MV-4-11 (cell line): ENCODE results near the gene CDC42EP2.
"Not testable (repeated sequence)": the region's sequence is repeated elsewhere in the genome, so short reads cannot be mapped to it uniquely, and the experiment has no call there.

ENCODE experiments used
- DNase-seq: peaks from one replicate; lab custom pipeline; 2025; lab: John Stamatoyannopoulos, UW

Gene CDC42EP2

DNA sequence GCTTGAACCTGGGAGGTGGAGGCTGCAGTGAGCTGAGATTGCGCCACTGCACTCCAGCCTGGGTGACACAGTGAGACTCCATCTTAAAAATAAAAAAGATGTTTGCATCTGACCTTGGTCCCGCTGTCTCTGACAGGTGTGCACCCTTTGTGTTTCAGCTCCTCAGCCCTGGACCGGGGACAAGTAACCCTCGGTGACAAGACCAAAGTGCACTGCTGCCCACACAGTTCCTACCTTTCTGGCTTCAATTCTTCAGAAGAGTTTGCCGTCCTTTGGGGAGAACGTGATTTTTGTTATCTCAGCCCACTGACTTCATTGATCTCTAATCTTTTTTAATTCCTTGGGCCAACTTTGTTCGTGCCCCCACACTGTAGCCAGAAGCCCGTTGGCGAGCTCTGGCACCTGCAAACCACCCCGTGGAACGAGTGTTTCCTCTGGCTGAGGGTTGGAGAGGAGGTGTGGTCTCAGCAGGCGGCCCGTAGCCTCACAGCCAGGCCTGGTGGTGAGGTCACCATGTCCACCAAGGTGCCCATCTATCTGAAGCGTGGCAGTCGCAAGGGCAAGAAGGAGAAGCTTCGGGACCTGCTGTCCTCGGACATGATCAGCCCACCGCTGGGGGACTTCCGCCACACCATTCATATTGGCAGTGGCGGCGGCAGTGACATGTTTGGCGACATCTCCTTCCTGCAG lies 5.9 kb downstream of the CDC42EP2 start:
- DNase-seq, result no peak

- DNase-seq, result no peak
Observed at GRCh38 chr11:65321076-65321475, 6.4 kb downstream of the CDC42EP2 start.

DNA sequence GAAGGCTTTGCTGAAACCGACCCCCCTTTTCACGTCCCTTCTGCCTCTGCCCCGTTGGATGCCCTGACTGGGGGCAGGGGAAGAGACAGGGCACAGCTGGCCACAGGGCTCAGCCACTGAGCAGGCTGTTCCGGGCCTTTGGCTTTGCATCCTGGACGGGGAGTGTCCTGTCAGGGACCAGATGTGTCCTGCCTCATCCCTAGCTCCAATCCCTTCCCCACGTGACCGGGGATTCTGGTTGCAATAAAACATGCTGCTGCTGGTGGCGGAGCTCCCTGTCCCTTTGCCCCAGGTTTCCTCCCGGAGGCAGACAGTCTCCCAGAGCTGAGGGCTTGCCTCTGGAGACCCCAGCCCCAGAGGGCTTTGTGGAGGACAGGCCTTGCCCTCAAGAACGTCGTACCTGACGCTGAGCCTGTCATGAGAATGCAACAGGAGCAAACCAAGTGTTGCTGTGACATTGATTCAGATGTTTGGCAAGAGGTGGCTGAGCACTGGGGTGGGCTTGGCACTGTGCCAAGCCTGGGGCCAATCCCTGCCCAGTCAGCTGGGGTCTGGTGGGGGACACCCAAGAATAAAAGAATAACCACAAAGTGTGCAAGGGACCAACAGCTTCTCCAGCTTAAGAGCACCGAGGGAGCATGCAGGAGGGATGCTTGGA lies 7.3 kb downstream of the CDC42EP2 start:
- no peak for DNase-seq

DNA sequence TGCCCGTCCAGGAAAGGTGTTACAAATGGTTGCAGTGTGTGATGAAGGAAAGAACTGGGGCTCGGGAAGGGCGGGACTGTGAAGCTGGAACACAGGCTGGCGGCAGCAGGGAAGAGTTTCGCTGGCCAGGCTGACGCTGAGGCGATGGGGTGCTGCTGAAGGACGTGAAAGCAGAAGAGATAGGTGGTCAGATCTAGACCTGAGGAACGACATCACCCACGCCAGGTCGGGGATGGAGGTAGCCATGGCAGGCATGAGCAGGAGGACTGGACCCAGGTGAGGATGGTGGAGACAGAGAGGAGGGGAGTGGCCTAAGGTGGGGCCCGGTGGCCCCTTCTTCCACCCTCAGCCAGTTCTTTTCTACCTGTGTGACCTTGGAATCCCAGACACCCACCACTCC lies 9.1 kb downstream of the CDC42EP2 start:
- no peak for DNase-seq

GRCh38 chr11:65325435-65325834 lies 10.8 kb downstream of the CDC42EP2 start:
- no peak for DNase-seq

GRCh38 chr11:65327021-65327420 lies 12.4 kb downstream of the CDC42EP2 start:
- no peak for DNase-seq

DNA sequence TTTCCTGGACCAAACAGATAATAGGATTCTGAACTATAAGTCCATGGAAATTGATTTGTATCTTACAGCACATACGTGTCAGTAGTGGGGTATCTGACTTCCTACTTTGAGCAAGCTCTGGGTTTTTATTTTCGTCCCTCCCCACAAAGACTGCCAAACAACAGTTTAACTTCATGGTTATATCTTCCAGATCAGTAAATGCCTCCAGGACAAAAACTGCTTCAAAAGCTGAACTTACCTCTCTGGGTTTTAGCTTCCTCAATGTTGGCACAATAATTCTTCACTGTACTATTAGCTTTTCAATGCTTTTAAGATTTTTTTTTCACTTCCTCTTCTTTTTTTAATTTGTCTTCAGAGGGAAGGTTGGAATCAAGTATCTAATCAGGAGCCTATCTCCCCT lies 14.8 kb downstream of the CDC42EP2 start:
- DNase-seq, result peak; percentile 72

GRCh38 chr11:65329944-65330403 lies 15.3 kb downstream of the CDC42EP2 start:
- DNase-seq, result peak; percentile 83

DNA sequence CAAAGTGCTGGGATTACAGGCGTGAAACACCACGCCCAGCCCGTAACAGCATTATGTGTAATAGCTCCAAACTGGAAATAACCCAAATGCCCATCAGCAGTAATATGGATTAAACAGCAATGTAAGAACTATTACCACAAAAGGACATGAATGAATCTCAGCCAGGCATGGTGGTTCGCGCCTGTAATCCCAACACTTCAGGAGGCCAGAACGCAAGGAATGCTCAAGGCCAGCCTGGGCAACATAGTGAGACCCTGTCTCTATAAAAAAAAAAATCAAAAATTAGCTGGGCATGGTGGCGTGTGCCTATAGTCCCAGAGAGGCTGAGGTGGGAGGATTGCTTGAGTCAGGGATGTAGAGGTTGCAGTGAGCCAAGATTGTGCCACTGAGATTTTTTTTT lies 15.9 kb downstream of the CDC42EP2 start:
- no peak for DNase-seq

DNA sequence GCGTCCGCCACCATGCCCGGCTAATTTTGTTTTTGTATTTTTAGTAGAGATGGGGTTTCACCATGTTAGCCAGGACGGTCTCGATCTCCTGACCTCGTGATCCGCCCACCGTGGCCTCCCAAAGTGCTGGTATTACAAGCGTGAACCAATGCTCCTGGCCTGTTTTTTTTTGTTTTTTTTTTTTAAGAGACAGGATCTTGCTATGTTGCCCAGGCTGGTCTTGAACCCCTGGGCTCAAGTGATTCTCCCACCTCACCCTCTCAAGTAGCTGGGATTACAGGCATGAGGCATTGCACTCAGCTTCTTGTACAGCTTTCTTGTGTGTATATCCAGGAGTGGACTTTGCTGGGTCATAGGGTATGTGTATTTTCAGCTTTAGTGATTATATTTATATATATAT lies 17.9 kb downstream of the CDC42EP2 start:
- DNase-seq, result not testable (repeated sequence)

DNA sequence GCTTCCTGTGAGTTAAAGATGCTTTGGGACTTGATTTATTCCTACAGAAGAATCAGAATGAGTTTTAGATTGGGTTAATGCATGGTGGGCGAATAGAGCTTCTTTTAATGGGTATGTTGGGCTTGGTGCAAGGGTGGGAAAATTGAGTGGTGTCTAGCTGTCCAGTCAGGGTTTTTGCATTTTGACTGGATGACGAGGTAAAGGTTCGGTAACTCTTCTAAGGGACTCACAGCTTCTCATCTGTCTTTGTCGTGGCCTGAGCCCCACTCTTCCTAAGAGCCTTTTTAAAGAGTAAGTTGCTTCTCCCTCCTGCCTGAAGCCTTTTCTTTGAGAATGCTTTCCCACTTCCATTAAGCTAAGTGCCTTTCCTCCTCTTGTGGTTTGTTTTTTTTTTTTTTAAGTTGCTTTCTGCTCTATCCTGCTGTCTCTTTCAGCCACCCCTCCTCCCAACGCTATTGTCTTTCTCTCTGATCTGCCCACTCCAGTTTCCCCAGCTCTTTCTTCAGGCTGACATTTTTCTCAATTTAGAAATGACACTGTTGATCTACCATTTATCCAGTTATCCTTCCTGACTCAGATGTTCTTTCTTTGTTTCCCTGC lies 20.1 kb downstream of the CDC42EP2 start:
- DNase-seq, result no peak

GRCh38 chr11:65338676-65339075 lies 24.0 kb downstream of the CDC42EP2 start:
- no peak for DNase-seq

- no peak for DNase-seq
Observed at GRCh38 chr11:65340226-65340625, 25.6 kb downstream of the CDC42EP2 start.

DNA sequence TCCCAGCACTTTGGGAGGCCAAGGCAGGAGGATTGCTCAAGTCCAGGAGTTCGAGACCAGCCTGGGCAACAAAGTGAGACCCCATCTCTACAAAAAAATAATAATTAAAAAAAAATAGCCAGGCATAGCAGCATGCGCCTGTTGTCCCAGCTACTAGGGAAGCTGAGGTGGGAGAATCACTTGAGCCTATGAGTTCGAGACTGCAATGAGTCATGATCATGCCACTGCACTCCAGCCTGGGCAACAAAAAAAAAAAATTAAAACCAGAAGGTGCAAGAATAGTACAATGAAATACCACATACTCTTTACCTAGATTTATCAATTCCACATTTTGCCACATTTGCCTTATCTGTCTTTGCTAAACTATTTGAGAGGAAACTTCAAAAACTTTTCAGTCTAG lies 27.2 kb downstream of the CDC42EP2 start:
- no peak for DNase-seq

- DNase-seq, result no peak
Observed at GRCh38 chr11:65351511-65351910, 36.8 kb downstream of the CDC42EP2 start.

DNA sequence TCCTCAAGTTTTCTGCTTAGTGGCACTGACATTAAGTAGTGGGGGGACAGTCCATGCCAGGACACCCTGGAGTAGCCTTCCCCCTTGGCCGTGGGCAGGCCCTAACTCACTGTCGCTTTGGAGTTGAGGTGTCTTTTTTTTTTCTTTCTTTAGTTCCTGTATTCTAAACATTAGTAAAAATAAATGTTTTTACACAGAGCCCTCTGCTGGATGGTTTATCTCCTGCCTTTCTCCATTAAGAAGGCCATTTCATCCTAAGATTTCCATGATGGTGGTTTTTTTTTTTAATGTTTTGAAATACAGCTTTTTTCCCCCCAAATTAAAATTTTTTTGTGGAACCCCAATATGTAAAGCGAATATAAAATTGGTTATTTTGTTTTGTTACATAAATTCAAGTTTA lies 38.1 kb downstream of the CDC42EP2 start:
- DNase-seq, result peak; percentile 67

- DNase-seq, result no peak
Observed at GRCh38 chr11:65353376-65353775, 38.7 kb downstream of the CDC42EP2 start.

GRCh38 chr11:65353900-65354264 lies 39.2 kb downstream of the CDC42EP2 start:
- no peak for DNase-seq

DNA sequence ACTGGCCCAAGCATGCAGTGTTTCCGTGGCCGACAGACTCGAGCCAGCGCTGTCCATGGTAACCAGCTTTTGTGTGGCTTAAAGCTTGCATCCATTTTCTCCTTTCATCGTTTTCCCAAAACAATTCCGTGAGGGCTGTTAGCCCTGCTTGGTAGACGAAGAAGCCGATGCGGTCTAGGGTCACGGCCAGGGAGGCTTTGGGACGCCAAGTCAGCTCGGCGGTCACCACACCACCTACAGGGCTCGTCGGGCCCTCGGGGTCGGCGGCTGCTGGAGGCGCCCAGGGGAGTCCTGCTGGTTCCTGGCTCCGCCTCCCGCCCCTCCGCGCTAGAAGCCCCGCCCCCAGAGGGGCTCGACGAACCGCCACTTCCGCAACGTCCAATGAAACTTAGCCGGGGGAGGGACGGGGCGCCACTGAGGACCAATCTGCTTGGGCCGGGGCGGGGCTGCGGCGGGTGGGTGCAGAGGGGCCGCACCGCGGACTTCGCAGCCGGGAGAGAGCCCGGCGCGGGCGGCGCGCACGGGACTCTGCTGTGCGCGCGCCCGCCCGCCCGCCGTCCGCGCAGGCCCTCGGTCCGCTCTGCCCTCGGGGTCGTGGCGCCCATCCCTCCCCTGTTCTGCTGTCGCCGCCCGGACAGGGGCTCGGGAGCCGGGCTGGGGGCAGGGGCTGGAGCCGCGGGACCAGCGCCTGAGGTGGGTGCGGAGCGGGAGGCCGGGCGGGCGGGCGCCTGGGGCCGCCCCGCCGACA lies 39.8 kb downstream of the CDC42EP2 start, which contains the start of gene TIGD3:
Gene TIGD3 (plus strand): TSS at position 487 of the 748 bp plus-strand sequence. CDS start 1,058 bp downstream, outside the sequence.
- DNase-seq, result peak; percentile 88

DNA sequence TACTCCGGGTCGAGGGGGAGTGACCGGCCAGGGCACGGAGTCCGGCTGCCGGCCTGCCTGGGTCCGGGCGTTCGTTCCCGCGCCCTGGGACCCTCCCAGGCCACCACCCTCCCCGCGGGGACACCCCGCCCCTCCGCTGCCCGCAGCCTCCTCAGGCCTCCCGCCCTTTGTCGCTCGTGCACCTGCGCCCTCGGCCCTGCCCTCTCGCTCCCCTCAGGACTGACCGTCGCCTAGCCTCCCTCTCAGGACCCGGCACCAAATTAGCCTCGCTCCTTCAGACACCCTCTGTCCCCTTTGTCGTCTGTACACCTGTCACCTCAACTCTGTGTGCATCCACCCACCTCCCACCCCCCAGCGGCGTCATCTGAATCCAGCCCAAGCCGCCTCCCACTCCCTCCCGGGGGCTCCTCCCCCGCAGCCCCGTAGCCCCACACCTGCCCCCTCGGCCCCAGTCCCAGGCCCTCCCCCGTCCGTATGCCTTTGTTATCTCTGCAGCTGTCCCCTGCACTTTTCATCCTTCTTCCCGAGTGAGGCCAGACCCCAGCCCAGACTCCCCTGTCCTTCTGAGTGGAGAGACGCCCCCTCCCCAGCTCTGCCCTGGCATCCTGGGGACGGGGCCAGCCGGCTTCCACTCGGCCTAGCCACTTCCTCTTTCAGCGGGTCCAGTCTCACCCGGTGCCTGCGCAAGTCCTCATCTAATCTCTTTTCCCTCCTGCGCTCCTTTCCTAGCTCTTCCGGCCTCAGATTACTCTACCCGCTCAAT lies 40.5 kb downstream of the CDC42EP2 start:
- DNase-seq, result peak; percentile 68

- DNase-seq, result no peak
Observed at GRCh38 chr11:65355776-65356393, 41.2 kb downstream of the CDC42EP2 start.
